Keratinocyte (primary cell): ENCODE results near the gene SLC25A43.

Experiments used
- EZH2 ChIP-seq: IDR thresholded peaks from one replicate; pipeline ENCODE4 v1.6.1; 2012; ENCODE audit warnings: inconsistent platforms, mild to moderate bottlenecking, low read length, moderate library complexity
- TF ChIP-seq, protein P1 (sequence below), 3 experiments: IDR thresholded peaks in 1 of 3; conservative IDR thresholded peaks in 1 of 3; optimal IDR thresholded peaks in 1 of 3; 2 replicates in 2 of 3; 3 replicates in 1 of 3; pipeline versions ENCODE3 to v1.5.1; 2011; ENCODE audit warnings: low read length in 3 of 3, mild to moderate bottlenecking in 3 of 3, moderate library complexity in 2 of 3, control low read depth in 1 of 3, inconsistent platforms in 1 of 3; ENCODE audit not compliant: insufficient read depth in 2 of 3; ENCODE audit errors: extremely low read depth in 1 of 3

DNA sequence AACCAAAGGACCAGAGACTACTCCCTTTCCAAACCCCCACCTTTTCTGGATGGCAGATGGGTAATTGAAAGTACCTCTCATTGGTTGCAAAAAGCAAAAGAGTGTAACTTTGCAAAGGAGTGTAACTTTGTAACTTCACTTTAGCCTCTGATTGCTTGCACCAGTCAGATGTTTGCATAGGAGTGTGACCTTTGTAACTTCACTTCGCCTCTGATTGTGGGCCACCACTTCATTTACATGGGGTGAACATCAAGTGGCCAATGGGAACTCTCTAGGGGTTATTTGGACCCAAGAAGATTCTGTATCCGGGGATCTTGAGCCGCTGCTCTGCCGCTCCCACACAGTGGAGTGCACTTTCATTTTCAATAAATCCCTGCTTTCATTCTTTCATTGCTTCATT lies 9.9 kb upstream of the SLC25A43 start:
- TF ChIP-seq, protein P1, sequence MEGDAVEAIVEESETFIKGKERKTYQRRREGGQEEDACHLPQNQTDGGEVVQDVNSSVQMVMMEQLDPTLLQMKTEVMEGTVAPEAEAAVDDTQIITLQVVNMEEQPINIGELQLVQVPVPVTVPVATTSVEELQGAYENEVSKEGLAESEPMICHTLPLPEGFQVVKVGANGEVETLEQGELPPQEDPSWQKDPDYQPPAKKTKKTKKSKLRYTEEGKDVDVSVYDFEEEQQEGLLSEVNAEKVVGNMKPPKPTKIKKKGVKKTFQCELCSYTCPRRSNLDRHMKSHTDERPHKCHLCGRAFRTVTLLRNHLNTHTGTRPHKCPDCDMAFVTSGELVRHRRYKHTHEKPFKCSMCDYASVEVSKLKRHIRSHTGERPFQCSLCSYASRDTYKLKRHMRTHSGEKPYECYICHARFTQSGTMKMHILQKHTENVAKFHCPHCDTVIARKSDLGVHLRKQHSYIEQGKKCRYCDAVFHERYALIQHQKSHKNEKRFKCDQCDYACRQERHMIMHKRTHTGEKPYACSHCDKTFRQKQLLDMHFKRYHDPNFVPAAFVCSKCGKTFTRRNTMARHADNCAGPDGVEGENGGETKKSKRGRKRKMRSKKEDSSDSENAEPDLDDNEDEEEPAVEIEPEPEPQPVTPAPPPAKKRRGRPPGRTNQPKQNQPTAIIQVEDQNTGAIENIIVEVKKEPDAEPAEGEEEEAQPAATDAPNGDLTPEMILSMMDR (optimal IDR thresholded peaks at IDR 0.05 in 1 of 3, IDR thresholded peaks at IDR 0.05 in 1 of 3, conservative IDR thresholded peaks at IDR 0.05 in 1 of 3; ENCODE audit: extremely low read depth in 1 of 3, insufficient read depth in 2 of 3, low read length in 3 of 3): no peak
- no peak for TF ChIP-seq EZH2
